HepG2 (cell line): ENCODE data around the gene NXPE3. TPM values are rescaled to one million over a fixed set of nuclear protein-coding genes. Genes with fewer than 3 reads are reported as not detected.

Experiments
- ATM ChIP-seq: fragments of 450-650 bp; IDR thresholded peaks from 2 replicates; pipeline ENCODE4 v1.7.1; 2017; ENCODE audit warnings: mild to moderate bottlenecking, borderline replicate concordance
- DMAP1 ChIP-seq: IDR thresholded peaks from 2 replicates; pipeline ENCODE4 v1.6.1; 2016
- MLLT10 ChIP-seq: sonication (generic); formaldehyde crosslinking; IDR thresholded peaks from 2 replicates; pipeline ENCODE4 v1.4.0; 2020; ENCODE audit warnings: missing genetic modification reagents
- MTF1 ChIP-seq: sonication (generic); formaldehyde crosslinking; IDR thresholded peaks from 2 replicates; pipeline ENCODE4 v1.5.0; 2020; ENCODE audit warnings: missing genetic modification reagents
- PCBP2 ChIP-seq: fragments of 200-400 bp; formaldehyde crosslinking; optimal IDR thresholded peaks from 2 replicates; pipeline ENCODE3; 2018; ENCODE audit warnings: low read length, low read depth; ENCODE audit not compliant: poor library complexity, severe bottlenecking
- SP1 ChIP-seq, 2 experiments: fragments of 450-650 bp in 1 of 2; sonication (generic) in 1 of 2; formaldehyde crosslinking in 1 of 2; IDR thresholded peaks; 2 replicates each; pipeline versions ENCODE4 v1.4.0 to v1.6.1; 2016 to 2020; ENCODE audit warnings: missing genetic modification reagents in 1 of 2
- ZFP41 ChIP-seq: sonication (generic); formaldehyde crosslinking; IDR thresholded peaks from 2 replicates; pipeline ENCODE4 v1.4.0; 2020; ENCODE audit warnings: mild to moderate bottlenecking, missing genetic modification reagents, borderline replicate concordance
- ZKSCAN1 ChIP-seq: fragments of 150-350 bp; IDR thresholded peaks from 2 replicates; pipeline ENCODE4 v1.6.1; 2014; ENCODE audit warnings: low read length
- ZNF253 ChIP-seq: sonication (generic); formaldehyde crosslinking; IDR thresholded peaks from 2 replicates; pipeline ENCODE4 v1.8.0; 2022; ENCODE audit warnings: mild to moderate bottlenecking, missing genetic modification reagents, borderline replicate concordance
- ZNF34 ChIP-seq: sonication (generic); formaldehyde crosslinking; IDR thresholded peaks from 2 replicates; pipeline ENCODE4 v1.4.0; 2020; ENCODE audit warnings: mild to moderate bottlenecking, missing genetic modification reagents, borderline replicate concordance
- ZNF451 ChIP-seq: sonication (generic); formaldehyde crosslinking; IDR thresholded peaks from 2 replicates; pipeline ENCODE4 v1.5.0; 2020; ENCODE audit warnings: mild to moderate bottlenecking, missing genetic modification reagents
- ZNF572 ChIP-seq: sonication (generic); formaldehyde crosslinking; IDR thresholded peaks from 2 replicates; pipeline ENCODE4 v1.5.1; 2020; ENCODE audit warnings: mild to moderate bottlenecking, missing genetic modification reagents
- ZNF703 ChIP-seq: sonication (generic); formaldehyde crosslinking; IDR thresholded peaks from 2 replicates; pipeline ENCODE4 v1.5.1; 2020; ENCODE audit warnings: missing genetic modification reagents, mild to moderate bottlenecking, moderate library complexity, borderline replicate concordance
- polyA plus RNA-seq, 8 experiments: library from polyadenylated mRNA; depleted of rRNA in 3 of 8; stranded (reverse) in 7 of 8; unstranded in 1 of 8; fragments of >200 nt; fragmentation: Illumina TruSeq in 4 of 8; extraction: Trizol in 4 of 8; gene quantifications; 2 replicates each; pipeline versions ENCODE4 v1.2.1 to v1.2.3, GENCODE V29; 2011 to 2016; ENCODE audit warnings: low read depth in 4 of 8, missing spikeins in 1 of 8, mixed read lengths in 1 of 8; ENCODE audit not compliant: insufficient read depth in 1 of 8
- total RNA-seq, 5 experiments: library from RNA; depleted of rRNA; stranded (reverse); fragments of >200 nt; fragmentation: Illumina TruSeq; extraction: Trizol; gene quantifications; 2 replicates each; pipeline ENCODE4 v1.2.3, GENCODE V29; 2016; ENCODE audit warnings: low read depth in 1 of 5
- TF ChIP-seq, protein P1 (sequence below): sonication (generic); formaldehyde crosslinking; IDR thresholded peaks from one replicate; pipeline ENCODE4 v1.5.1; 2020; ENCODE audit warnings: mild to moderate bottlenecking, missing genetic modification reagents; ENCODE audit errors: not compliant biosample characterization
- TF ChIP-seq, protein P2 (sequence below): IDR thresholded peaks from 2 replicates; pipeline ENCODE4 v1.6.1; 2016; ENCODE audit warnings: mild to moderate bottlenecking
- TF ChIP-seq, protein P3 (sequence below): IDR thresholded peaks from 2 replicates; pipeline ENCODE4 v1.6.1; 2016; ENCODE audit warnings: missing biosample characterization, missing genetic modification reagents, low read depth
- TF ChIP-seq, protein P4 (sequence below): sonication (generic); formaldehyde crosslinking; IDR thresholded peaks from 2 replicates; pipeline ENCODE4 v1.8.0; 2023; ENCODE audit warnings: mild to moderate bottlenecking, missing genetic modification reagents

The NXPE3 gene
- total and polyA plus RNA-seq, 2 of the 13 experiments (the other 11 are each of a cell fraction or from before 2014, with no cell fraction given): 3.5 to 4.7 TPM

DNA sequence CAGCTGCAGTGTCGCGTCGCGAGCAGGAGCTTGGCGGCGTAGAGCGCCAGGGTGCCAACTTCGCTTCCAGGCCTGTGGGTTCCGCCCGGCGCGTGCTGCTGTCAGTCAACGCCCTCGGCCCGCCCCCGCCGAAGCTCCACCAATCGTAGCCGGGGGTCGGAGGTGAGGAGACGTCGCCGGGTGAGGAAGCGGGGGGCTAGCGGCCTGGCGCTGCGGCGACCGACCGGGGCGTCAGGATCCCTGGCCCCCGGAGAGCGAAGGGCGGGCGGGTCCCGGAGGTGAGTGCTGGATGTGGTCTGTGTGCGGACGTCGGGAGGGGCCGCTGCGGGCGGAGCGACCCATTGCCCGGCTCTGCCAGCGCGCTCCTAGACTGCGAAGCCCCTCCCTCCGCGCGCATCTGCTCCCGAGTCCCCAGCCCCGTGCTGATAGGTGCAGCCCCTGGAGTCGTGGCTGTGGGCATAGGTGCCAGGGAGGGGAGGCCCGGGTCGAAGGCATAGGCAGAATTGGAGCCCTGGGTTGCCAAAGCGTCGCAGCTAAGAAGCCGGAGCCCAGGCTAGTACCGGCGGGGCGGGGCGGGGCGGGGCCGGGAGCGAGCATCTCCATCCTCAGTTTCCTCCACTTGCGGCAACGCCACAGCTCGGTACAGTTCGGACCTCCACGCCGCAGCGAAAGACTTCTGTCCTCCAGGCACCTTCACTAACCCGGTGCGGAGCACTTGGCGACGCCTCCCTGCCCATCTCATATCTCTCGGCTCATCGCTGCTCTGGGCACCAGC lies at the start of gene NXPE3 (continued):
- no peak for TF ChIP-seq SP1 (IDR thresholded peaks at IDR 0.05)
- TF ChIP-seq SP1 (CRISPR knock-in tag; IDR thresholded peaks at IDR 0.05): peak; percentile 79
- no peak for TF ChIP-seq MLLT10
- TF ChIP-seq ZNF34 (CRISPR knock-in tag): no peak
- TF ChIP-seq ZNF253 (CRISPR knock-in tag): no peak
- TF ChIP-seq, protein P1, sequence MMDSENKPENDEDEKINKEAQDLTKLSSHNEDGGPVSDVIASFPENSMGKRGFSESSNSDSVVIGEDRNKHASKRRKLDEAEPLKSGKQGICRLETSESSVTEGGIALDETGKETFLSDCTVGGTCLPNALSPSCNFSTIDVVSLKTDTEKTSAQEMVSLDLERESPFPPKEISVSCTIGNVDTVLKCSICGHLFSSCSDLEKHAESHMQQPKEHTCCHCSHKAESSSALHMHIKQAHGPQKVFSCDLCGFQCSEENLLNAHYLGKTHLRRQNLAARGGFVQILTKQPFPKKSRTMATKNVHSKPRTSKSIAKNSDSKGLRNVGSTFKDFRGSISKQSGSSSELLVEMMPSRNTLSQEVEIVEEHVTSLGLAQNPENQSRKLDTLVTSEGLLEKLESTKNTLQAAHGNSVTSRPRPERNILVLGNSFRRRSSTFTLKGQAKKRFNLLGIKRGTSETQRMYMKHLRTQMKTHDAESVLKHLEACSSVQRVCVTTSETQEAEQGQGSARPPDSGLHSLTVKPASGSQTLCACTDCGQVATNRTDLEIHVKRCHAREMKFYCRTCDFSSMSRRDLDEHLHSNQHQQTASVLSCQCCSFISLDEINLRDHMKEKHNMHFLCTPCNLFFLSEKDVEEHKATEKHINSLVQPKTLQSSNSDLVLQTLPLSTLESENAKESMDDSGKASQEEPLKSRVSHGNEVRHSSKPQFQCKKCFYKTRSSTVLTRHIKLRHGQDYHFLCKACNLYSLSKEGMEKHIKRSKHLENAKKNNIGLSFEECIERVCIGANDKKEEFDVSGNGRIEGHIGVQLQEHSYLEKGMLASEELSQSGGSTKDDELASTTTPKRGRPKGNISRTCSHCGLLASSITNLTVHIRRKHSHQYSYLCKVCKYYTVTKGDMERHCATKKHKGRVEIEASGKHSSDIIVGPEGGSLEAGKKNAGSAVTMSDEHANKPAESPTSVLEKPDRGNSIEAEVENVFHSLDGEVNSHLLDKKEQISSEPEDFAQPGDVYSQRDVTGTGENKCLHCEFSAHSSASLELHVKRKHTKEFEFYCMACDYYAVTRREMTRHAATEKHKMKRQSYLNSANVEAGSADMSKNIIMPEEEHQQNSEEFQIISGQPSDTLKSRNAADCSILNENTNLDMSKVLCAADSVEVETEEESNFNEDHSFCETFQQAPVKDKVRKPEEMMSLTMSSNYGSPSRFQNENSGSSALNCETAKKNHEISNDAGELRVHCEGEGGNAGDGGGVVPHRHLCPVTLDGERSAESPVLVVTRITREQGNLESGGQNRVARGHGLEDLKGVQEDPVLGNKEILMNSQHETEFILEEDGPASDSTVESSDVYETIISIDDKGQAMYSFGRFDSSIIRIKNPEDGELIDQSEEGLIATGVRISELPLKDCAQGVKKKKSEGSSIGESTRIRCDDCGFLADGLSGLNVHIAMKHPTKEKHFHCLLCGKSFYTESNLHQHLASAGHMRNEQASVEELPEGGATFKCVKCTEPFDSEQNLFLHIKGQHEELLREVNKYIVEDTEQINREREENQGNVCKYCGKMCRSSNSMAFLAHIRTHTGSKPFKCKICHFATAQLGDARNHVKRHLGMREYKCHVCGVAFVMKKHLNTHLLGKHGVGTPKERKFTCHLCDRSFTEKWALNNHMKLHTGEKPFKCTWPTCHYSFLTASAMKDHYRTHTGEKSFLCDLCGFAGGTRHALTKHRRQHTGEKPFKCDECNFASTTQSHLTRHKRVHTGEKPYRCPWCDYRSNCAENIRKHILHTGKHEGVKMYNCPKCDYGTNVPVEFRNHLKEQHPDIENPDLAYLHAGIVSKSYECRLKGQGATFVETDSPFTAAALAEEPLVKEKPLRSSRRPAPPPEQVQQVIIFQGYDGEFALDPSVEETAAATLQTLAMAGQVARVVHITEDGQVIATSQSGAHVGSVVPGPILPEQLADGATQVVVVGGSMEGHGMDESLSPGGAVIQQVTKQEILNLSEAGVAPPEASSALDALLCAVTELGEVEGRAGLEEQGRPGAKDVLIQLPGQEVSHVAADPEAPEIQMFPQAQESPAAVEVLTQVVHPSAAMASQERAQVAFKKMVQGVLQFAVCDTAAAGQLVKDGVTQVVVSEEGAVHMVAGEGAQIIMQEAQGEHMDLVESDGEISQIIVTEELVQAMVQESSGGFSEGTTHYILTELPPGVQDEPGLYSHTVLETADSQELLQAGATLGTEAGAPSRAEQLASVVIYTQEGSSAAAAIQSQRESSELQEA (CRISPR knock-in tag): no peak
- TF ChIP-seq PCBP2: no peak
- no peak for TF ChIP-seq ZKSCAN1
- TF ChIP-seq, protein P2, sequence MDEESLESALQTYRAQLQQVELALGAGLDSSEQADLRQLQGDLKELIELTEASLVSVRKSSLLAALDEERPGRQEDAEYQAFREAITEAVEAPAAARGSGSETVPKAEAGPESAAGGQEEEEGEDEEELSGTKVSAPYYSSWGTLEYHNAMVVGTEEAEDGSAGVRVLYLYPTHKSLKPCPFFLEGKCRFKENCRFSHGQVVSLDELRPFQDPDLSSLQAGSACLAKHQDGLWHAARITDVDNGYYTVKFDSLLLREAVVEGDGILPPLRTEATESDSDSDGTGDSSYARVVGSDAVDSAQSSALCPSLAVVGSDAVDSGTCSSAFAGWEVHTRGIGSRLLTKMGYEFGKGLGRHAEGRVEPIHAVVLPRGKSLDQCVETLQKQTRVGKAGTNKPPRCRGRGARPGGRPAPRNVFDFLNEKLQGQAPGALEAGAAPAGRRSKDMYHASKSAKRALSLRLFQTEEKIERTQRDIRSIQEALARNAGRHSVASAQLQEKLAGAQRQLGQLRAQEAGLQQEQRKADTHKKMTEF (CRISPR knock-in tag): peak; percentile 75
- TF ChIP-seq ZNF703 (CRISPR knock-in tag): no peak
- no peak for TF ChIP-seq ZNF451 (CRISPR knock-in tag)
- TF ChIP-seq, protein P3, sequence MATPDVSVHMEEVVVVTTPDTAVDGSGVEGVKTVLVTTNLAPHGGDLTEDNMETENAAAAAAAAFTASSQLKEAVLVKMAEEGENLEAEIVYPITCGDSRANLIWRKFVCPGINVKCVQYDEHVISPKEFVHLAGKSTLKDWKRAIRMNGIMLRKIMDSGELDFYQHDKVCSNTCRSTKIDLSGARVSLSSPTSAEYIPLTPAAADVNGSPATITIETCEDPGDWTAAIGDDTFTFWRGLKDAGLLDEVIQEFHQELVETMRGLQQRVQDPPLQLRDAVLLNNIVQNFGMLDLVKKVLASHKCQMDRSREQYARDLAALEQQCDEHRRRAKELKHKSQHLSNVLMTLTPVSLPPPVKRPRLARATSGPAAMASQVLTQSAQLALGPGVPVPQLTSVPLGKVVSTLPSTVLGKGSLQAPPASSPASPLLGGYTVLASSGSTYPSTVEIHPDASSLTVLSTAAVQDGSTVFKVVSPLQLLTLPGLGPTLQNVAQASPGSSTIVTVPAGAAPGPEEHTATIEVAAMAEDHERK (CRISPR knock-in tag): no peak
- TF ChIP-seq ZNF572 (CRISPR knock-in tag): no peak; the same call in 1 of the 2 replicates
- TF ChIP-seq, protein P4, sequence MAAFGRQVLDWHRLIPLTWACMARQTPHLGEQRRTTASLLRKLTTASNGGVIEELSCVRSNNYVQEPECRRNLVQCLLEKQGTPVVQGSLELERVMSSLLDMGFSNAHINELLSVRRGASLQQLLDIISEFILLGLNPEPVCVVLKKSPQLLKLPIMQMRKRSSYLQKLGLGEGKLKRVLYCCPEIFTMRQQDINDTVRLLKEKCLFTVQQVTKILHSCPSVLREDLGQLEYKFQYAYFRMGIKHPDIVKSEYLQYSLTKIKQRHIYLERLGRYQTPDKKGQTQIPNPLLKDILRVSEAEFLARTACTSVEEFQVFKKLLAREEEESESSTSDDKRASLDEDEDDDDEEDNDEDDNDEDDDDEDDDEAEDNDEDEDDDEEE (CRISPR knock-in tag): peak; percentile 80; the same call in 1 of the 2 replicates
- TF ChIP-seq MTF1 (CRISPR knock-in tag): no peak
- TF ChIP-seq DMAP1 (CRISPR knock-in tag): no peak
- TF ChIP-seq ATM: no peak
- TF ChIP-seq ZFP41 (CRISPR knock-in tag): peak; percentile 86
